Omental fat pad (tissue), 4 donors: ENCODE results near the gene TFDP1. TPM values are rescaled to one million over a fixed set of nuclear protein-coding genes. Genes with fewer than 3 reads are reported as not detected.

Source experiments
- ATAC-seq: fragments of 150-250 bp; one replicate; pipeline ENCODE4 v1.9.1; 2016; ENCODE audit warnings: mild to moderate bottlenecking, moderate library complexity; ENCODE audit not compliant: low FRiP score
- DNase-seq: peaks from one replicate; pipeline ENCODE4 v3.0.0-alpha.2; 2019; ENCODE audit warnings: low spot score
- CTCF ChIP-seq, 3 donors: fragments of 450-650 bp; IDR thresholded peaks; one replicate each; pipeline ENCODE4 v1.5.1; 2016 to 2017; ENCODE audit warnings: antibody characterized with exemption in 3 of 3, mild to moderate bottlenecking in 3 of 3, moderate library complexity in 2 of 3
- total RNA-seq, 4 donors: library from RNA; depleted of rRNA; stranded (reverse); fragments of >200 nt; gene quantifications; one replicate each; pipeline ENCODE4 v1.1.0, GENCODE V29; 2016

The TFDP1 gene
- total RNA-seq, 4 donors from 2014 or later = 32.6 to 59.6 (median 44.4) TPM

GRCh38 chr13:113629866-113630265 is 45.3 kb downstream of the TFDP1 start:
- ATAC-seq (no peak), DNase-seq (no peak)
- no peak for TF ChIP-seq CTCF (IDR thresholded peaks at IDR 0.05)

GRCh38 chr13:113630296-113630695 is 45.7 kb downstream of the TFDP1 start:
- ATAC-seq = no peak
- no peak for TF ChIP-seq CTCF (IDR thresholded peaks at IDR 0.05)
- no peak for DNase-seq

- no peak for DNase-seq
- TF ChIP-seq CTCF (IDR thresholded peaks at IDR 0.05) = no peak
- ATAC-seq = no peak
Observed at GRCh38 chr13:113630804-113631203, 46.3 kb downstream of the TFDP1 start.

GRCh38 chr13:113631341-113632095 is 47.0 kb downstream of the TFDP1 start:
- no peak for TF ChIP-seq CTCF (IDR thresholded peaks at IDR 0.05)
- ATAC-seq (no peak), DNase-seq (no peak)

DNA sequence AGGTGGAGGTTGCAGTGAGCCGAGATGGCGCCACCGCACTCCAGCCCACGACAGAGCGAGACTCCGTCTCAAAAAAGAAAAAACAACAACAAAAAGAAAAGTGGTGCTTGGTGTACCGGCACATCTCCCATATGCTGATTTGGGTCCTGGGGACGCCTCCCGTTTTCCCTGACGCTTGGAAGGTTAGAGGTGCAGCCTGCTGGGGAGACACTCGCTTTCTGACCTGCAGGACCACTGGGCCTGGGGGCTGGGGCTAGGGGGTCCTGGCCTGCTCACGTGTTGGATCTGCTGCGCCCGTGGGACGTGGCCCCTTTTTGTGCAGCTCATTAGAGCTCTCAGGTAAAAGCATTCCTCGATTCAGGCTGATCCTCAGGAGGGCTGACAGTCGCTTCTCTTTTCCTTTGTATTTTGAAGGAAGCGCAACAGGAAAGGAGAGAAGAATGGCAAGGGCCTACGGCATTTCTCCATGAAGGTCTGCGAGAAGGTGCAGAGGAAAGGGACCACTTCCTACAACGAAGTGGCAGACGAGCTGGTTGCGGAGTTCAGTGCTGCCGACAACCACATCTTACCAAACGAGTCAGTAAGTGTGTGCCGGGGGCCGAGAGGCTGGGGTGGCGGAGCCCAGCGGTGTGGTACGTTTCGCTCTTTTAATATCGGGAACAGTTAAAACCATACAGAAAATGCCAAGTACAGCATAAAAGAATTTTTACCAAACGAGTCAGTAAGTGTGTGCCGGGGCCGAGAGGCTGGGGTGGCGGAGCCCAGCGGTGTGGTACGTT is 48.3 kb downstream of the TFDP1 start:
- TF ChIP-seq CTCF (IDR thresholded peaks at IDR 0.05) = no peak
- DNase-seq (no peak), ATAC-seq (no peak)

- ATAC-seq = no peak
- TF ChIP-seq CTCF (IDR thresholded peaks at IDR 0.05) = no peak
- no peak for DNase-seq
Observed at GRCh38 chr13:113633485-113633873, 48.9 kb downstream of the TFDP1 start.
